Measurements from ENCODE around the gene CAMK1.

The CAMK1 gene

DNA sequence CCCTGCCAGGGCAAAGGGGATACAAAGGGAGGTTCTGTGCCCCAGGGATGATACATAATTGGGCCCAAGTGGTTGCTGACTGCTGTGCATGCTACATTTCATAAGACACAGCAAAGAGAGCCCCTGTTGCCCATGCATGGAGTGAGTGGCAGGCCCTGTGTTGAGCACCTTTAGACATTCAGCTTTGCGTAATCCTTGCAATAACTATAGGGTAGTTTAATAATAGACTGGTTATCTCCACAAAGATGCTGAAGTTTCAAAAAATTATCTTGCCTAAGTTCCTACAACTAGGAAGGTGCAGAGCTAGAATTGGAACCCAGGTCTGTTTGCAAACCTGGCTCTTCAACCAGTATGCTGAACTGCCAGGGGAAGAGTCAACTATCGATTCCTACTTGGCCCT, 21.7 kb downstream of the CAMK1 start:
- peaks cover 87% of the 10 kb centered on the region for H3K36me3 ChIP-seq (ENCODE audit: control insufficient read depth, low read length)
- peaks cover 29% of the 10 kb centered on the region for H3K4me1 ChIP-seq (ENCODE audit: control insufficient read depth, low read length)
- H3K4me3 ChIP-seq (ENCODE audit: low read length), result no peak overlapping the region

DNA sequence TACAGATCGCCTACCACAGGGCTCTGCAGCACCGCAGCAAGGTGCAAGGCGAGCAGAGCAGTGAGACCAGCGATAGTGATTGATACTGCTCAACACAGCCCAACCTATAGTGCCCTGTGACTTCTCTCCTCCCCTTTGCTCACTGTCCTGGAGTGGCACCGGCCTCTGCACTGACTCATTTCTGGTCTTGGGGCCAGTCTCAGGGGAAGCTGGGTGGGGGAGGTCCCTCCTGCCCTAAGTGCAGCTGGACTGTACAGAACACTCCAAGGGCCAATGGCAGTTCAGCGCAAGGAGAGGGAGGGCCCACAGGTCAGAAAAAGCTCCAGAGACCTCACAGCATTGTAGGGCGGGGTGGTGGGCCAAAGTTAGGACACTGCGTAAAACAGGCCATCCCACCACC, 22.5 kb downstream of the CAMK1 start:
- H3K4me1 ChIP-seq (ENCODE audit: control insufficient read depth, low read length), result peaks cover 21% of the 10 kb centered on the region
- no peaks in the 10 kb centered on the region for H4K20me1 ChIP-seq (ENCODE audit: control insufficient read depth, insufficient read depth, low read depth, low read length)
- no peaks in the 10 kb centered on the region for H3K9me2 ChIP-seq (replicated peaks; ENCODE audit: control insufficient read depth, low read length)
- H3K4me3 ChIP-seq (ENCODE audit: low read length), result no peak overlapping the region
- no peaks in the 10 kb centered on the region for H3K9me3 ChIP-seq (ENCODE audit: control insufficient read depth, insufficient read depth, low read length)
- no peaks in the 10 kb centered on the region for H3K27me3 ChIP-seq (ENCODE audit: control insufficient read depth, low read length)
- no peak overlapping the region for H3K27ac ChIP-seq (ENCODE audit: low read depth, low read length)
- peaks cover 20% of the 10 kb centered on the region for H3F3A ChIP-seq (ENCODE audit: control insufficient read depth, insufficient read depth)
- peaks cover 21% of the 10 kb centered on the region for H3K79me2 ChIP-seq (ENCODE audit: control insufficient read depth, low read length)
- no peak overlapping the region for H3K4me2 ChIP-seq (ENCODE audit: low read length)
- no peak for TF ChIP-seq EZH2phosphoT487 (IDR thresholded peaks at IDR 0.05; ENCODE audit: borderline replicate concordance, low read length)
- TF ChIP-seq, protein P1, sequence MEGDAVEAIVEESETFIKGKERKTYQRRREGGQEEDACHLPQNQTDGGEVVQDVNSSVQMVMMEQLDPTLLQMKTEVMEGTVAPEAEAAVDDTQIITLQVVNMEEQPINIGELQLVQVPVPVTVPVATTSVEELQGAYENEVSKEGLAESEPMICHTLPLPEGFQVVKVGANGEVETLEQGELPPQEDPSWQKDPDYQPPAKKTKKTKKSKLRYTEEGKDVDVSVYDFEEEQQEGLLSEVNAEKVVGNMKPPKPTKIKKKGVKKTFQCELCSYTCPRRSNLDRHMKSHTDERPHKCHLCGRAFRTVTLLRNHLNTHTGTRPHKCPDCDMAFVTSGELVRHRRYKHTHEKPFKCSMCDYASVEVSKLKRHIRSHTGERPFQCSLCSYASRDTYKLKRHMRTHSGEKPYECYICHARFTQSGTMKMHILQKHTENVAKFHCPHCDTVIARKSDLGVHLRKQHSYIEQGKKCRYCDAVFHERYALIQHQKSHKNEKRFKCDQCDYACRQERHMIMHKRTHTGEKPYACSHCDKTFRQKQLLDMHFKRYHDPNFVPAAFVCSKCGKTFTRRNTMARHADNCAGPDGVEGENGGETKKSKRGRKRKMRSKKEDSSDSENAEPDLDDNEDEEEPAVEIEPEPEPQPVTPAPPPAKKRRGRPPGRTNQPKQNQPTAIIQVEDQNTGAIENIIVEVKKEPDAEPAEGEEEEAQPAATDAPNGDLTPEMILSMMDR (IDR thresholded peaks at IDR 0.05; ENCODE audit: low read depth, low read length, poor library complexity, severe bottlenecking), result no peak
- peaks cover 88% of the 10 kb centered on the region for H3K36me3 ChIP-seq (ENCODE audit: control insufficient read depth, low read length)

More for the DNA sequence above, 21.7 kb downstream of the CAMK1 start:
- Histone ChIP-seq H3K79me2 (ENCODE audit: control insufficient read depth, low read length) (peaks cover 25% of the 10 kb centered on the region), H3K4me2 (ENCODE audit: low read length) (no peak overlapping the region), H4K20me1 (ENCODE audit: control insufficient read depth, insufficient read depth, low read depth, low read length) (no peaks in the 10 kb centered on the region), H3K9me2 (replicated peaks; ENCODE audit: control insufficient read depth, low read length) (no peaks in the 10 kb centered on the region), H3K27me3 (ENCODE audit: control insufficient read depth, low read length) (no peaks in the 10 kb centered on the region), H3F3A (ENCODE audit: control insufficient read depth, insufficient read depth) (peaks cover 20% of the 10 kb centered on the region), H3K27ac (ENCODE audit: low read depth, low read length) (no peak overlapping the region), H3K9me3 (ENCODE audit: control insufficient read depth, insufficient read depth, low read length) (no peaks in the 10 kb centered on the region)
- TF ChIP-seq, protein P1 (IDR thresholded peaks at IDR 0.05; ENCODE audit: low read depth, low read length, poor library complexity, severe bottlenecking), result no peak
- TF ChIP-seq EZH2phosphoT487 (IDR thresholded peaks at IDR 0.05; ENCODE audit: borderline replicate concordance, low read length), result no peak

DNA sequence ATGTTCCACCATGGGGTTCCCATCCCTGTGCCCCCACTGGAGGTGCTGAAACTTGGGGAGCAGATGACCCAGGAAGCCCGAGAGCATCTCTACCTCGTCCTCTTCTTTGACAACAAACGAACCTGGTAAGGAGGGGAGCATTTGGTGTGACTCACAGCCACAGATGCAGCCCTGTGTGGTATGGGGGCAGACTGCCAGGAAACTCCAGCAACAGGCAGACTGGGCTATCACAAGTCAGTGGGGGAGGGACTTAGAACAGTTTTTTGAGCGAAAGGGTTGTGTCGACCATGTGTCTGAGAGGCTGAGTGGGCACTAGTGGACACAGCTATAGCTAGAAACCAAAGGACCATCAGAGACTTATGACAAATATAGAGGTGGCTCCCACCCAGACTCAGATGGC, 23.4 kb downstream of the CAMK1 start:
- peaks cover 12% of the 10 kb centered on the region for H3K79me2 ChIP-seq (ENCODE audit: control insufficient read depth, low read length)
- H3F3A ChIP-seq (ENCODE audit: control insufficient read depth, insufficient read depth), result peaks cover 18% of the 10 kb centered on the region
- peaks cover 12% of the 10 kb centered on the region for H3K4me1 ChIP-seq (ENCODE audit: control insufficient read depth, low read length)
- peaks cover 86% of the 10 kb centered on the region for H3K36me3 ChIP-seq (ENCODE audit: control insufficient read depth, low read length)
- no peaks in the 10 kb centered on the region for H3K27me3 ChIP-seq (ENCODE audit: control insufficient read depth, low read length)
- H3K27ac ChIP-seq (ENCODE audit: low read depth, low read length), result no peak overlapping the region
- H4K20me1 ChIP-seq (ENCODE audit: control insufficient read depth, insufficient read depth, low read depth, low read length), result no peaks in the 10 kb centered on the region
- H3K4me3 ChIP-seq (ENCODE audit: low read length), result no peak overlapping the region
- TF ChIP-seq, protein P1 (IDR thresholded peaks at IDR 0.05; ENCODE audit: low read depth, low read length, poor library complexity, severe bottlenecking), result no peak
- TF ChIP-seq EZH2phosphoT487 (IDR thresholded peaks at IDR 0.05; ENCODE audit: borderline replicate concordance, low read length), result no peak
- H3K9me2 ChIP-seq (replicated peaks; ENCODE audit: control insufficient read depth, low read length), result no peaks in the 10 kb centered on the region
- H3K4me2 ChIP-seq (ENCODE audit: low read length), result no peak overlapping the region
- no peaks in the 10 kb centered on the region for H3K9me3 ChIP-seq (ENCODE audit: control insufficient read depth, insufficient read depth, low read length)
